HEK293 (cell line): ENCODE results near the gene HOXA3.

Experiments used
- AEBP2 ChIP-seq: fragments of 450-650 bp; formaldehyde crosslinking; IDR thresholded peaks from 2 replicates; pipeline ENCODE4 v1.5.1; 2016; ENCODE audit warnings: missing biosample characterization, missing genetic modification characterization, borderline replicate concordance
- FEZF1 ChIP-seq: fragments of 450-650 bp; formaldehyde crosslinking; IDR thresholded peaks from 2 replicates; pipeline ENCODE4 v1.5.1; 2016; ENCODE audit warnings: missing biosample characterization, missing genetic modification characterization
- GLIS1 ChIP-seq: fragments of 450-650 bp; formaldehyde crosslinking; IDR thresholded peaks from 2 replicates; pipeline ENCODE4 v1.5.1; 2016; ENCODE audit warnings: missing biosample characterization, missing genetic modification characterization
- KLF10 ChIP-seq: fragments of 450-650 bp; IDR thresholded peaks from 2 replicates; pipeline ENCODE4 v1.5.1; 2018; ENCODE audit warnings: missing biosample characterization, mild to moderate bottlenecking, missing genetic modification characterization
- KLF7 ChIP-seq: fragments of 450-650 bp; formaldehyde crosslinking; IDR thresholded peaks from 2 replicates; pipeline ENCODE4 v1.5.1; 2016; ENCODE audit warnings: missing biosample characterization, missing genetic modification characterization, borderline replicate concordance
- SALL2 ChIP-seq: fragments of 450-650 bp; formaldehyde crosslinking; IDR thresholded peaks from 2 replicates; pipeline ENCODE4 v1.5.0; 2017; ENCODE audit warnings: missing biosample characterization, mild to moderate bottlenecking, missing genetic modification characterization, borderline replicate concordance
- SCRT1 ChIP-seq: fragments of 450-650 bp; formaldehyde crosslinking; IDR thresholded peaks from 2 replicates; pipeline ENCODE4 v1.5.1; 2016; ENCODE audit warnings: missing biosample characterization, missing genetic modification characterization, borderline replicate concordance
- SETDB1 ChIP-seq: IDR thresholded peaks from one replicate; pipeline ENCODE4 v1.6.1; 2017; ENCODE audit warnings: mild to moderate bottlenecking, low read length, moderate library complexity, mixed read lengths; ENCODE audit not compliant: insufficient read length
- SP2 ChIP-seq: fragments of 450-650 bp; formaldehyde crosslinking; IDR thresholded peaks from 2 replicates; pipeline ENCODE4 v1.5.1; 2016; ENCODE audit warnings: missing biosample characterization, missing genetic modification characterization
- ZBTB1 ChIP-seq: fragments of 450-650 bp; formaldehyde crosslinking; IDR thresholded peaks from 2 replicates; pipeline ENCODE4 v1.5.1; 2016; ENCODE audit warnings: missing biosample characterization, missing genetic modification characterization
- ZBTB11 ChIP-seq: fragments of 450-650 bp; formaldehyde crosslinking; conservative IDR thresholded peaks from 2 replicates; pipeline ENCODE4 v1.5.1; 2016; ENCODE audit warnings: low read depth, missing biosample characterization, missing genetic modification characterization
- ZBTB26 ChIP-seq: fragments of 450-650 bp; formaldehyde crosslinking; optimal IDR thresholded peaks from 2 replicates; pipeline ENCODE3; 2016; ENCODE audit warnings: missing biosample characterization, mild to moderate bottlenecking, missing genetic modification characterization
- ZBTB48 ChIP-seq: fragments of 450-650 bp; formaldehyde crosslinking; IDR thresholded peaks from 2 replicates; pipeline ENCODE4 v1.5.1; 2016; ENCODE audit warnings: missing biosample characterization, missing genetic modification characterization
- ZBTB49 ChIP-seq: fragments of 450-650 bp; formaldehyde crosslinking; IDR thresholded peaks from 2 replicates; pipeline ENCODE4 v1.5.1; 2016; ENCODE audit warnings: missing biosample characterization, missing genetic modification characterization, low read depth
- ZNF114 ChIP-seq: fragments of 450-650 bp; formaldehyde crosslinking; IDR thresholded peaks from 2 replicates; pipeline ENCODE4 v1.5.0; 2017; ENCODE audit warnings: missing biosample characterization, missing genetic modification characterization
- ZNF121 ChIP-seq: fragments of 450-650 bp; formaldehyde crosslinking; IDR thresholded peaks from 2 replicates; pipeline ENCODE4 v1.5.1; 2016; ENCODE audit warnings: missing biosample characterization, missing genetic modification characterization
- ZNF133 ChIP-seq: fragments of 450-650 bp; formaldehyde crosslinking; IDR thresholded peaks from 2 replicates; pipeline ENCODE4 v1.5.1; 2016; ENCODE audit warnings: missing biosample characterization, missing genetic modification characterization
- ZNF155 ChIP-seq: fragments of 450-650 bp; formaldehyde crosslinking; IDR thresholded peaks from 2 replicates; pipeline ENCODE4 v1.5.1; 2016; ENCODE audit warnings: missing biosample characterization, missing genetic modification characterization
- ZNF169 ChIP-seq: fragments of 450-650 bp; formaldehyde crosslinking; IDR thresholded peaks from 2 replicates; pipeline ENCODE4 v1.5.1; 2016; ENCODE audit warnings: missing biosample characterization, missing genetic modification characterization
- ZNF19 ChIP-seq: fragments of 450-650 bp; formaldehyde crosslinking; IDR thresholded peaks from 2 replicates; pipeline ENCODE4; 2016; ENCODE audit warnings: missing biosample characterization, missing genetic modification characterization, low read depth
- ZNF362 ChIP-seq: fragments of 450-650 bp; formaldehyde crosslinking; IDR thresholded peaks from 2 replicates; pipeline ENCODE4 v1.5.1; 2016; ENCODE audit warnings: missing biosample characterization, missing genetic modification characterization
- ZNF433 ChIP-seq: fragments of 450-650 bp; formaldehyde crosslinking; IDR thresholded peaks from 2 replicates; pipeline ENCODE4 v1.5.1; 2016; ENCODE audit warnings: missing biosample characterization, missing genetic modification characterization, low read depth
- ZNF521 ChIP-seq: fragments of 450-650 bp; formaldehyde crosslinking; IDR thresholded peaks from 2 replicates; pipeline ENCODE4 v1.5.1; 2017; ENCODE audit warnings: missing biosample characterization, mild to moderate bottlenecking, missing genetic modification characterization
- ZNF549 ChIP-seq: fragments of 450-650 bp; IDR thresholded peaks from 2 replicates; pipeline ENCODE4 v1.5.1; 2018; ENCODE audit warnings: missing biosample characterization, missing genetic modification characterization, mild to moderate bottlenecking, inconsistent platforms, moderate library complexity
- ZNF596 ChIP-seq: fragments of 450-650 bp; IDR thresholded peaks from 2 replicates; pipeline ENCODE4 v1.5.0; 2018; ENCODE audit warnings: missing biosample characterization, mild to moderate bottlenecking, missing genetic modification characterization, moderate library complexity
- ZNF626 ChIP-seq: fragments of 450-650 bp; sonication (Bioruptor Pico); formaldehyde crosslinking; IDR thresholded peaks from 2 replicates; pipeline ENCODE4 v1.5.1; 2018; ENCODE audit warnings: missing biosample characterization, missing genetic modification characterization, inconsistent platforms
- ZNF664 ChIP-seq: fragments of 450-650 bp; formaldehyde crosslinking; IDR thresholded peaks from 2 replicates; pipeline ENCODE4 v1.5.1; 2016; ENCODE audit warnings: missing biosample characterization, missing genetic modification characterization
- ZNF677 ChIP-seq: fragments of 450-650 bp; IDR thresholded peaks from 2 replicates; pipeline ENCODE4 v1.5.0; 2018; ENCODE audit warnings: missing biosample characterization, mild to moderate bottlenecking, missing genetic modification characterization, moderate library complexity
- ZNF843 ChIP-seq: fragments of 450-650 bp; formaldehyde crosslinking; IDR thresholded peaks from 2 replicates; pipeline ENCODE4 v1.5.1; 2016; ENCODE audit warnings: missing biosample characterization, missing genetic modification characterization
- ZSCAN23 ChIP-seq: fragments of 450-650 bp; formaldehyde crosslinking; IDR thresholded peaks from 2 replicates; pipeline ENCODE4 v1.5.1; 2016; ENCODE audit warnings: missing biosample characterization, missing genetic modification characterization

The HOXA3 gene

GRCh38 chr7:27130540-27131389 is 21.6 kb downstream of the HOXA3 start, which contains the start of gene HOXA4 (continued):
- TF ChIP-seq ZBTB11 (tag by site-specific recombination) (peak; percentile 73), ZNF596 (tag by site-specific recombination) (0 out of 2 replicates have a peak, but pooled peaks have one; percentile 6), ZSCAN23 (tag by site-specific recombination) (no peak), ZNF521 (tag by site-specific recombination) (no peak), ZNF664 (tag by site-specific recombination) (no peak), ZNF549 (tag by site-specific recombination) (no peak), ZBTB49 (tag by site-specific recombination) (no peak), FEZF1 (tag by site-specific recombination) (0 out of 2 replicates have a peak, but pooled peaks have one; percentile 26), ZBTB48 (tag by site-specific recombination) (peak; percentile 90), KLF7 (tag by site-specific recombination) (no peak; the same call in 1 of the 2 replicates), ZNF121 (no peak), ZNF169 (tag by site-specific recombination) (no peak), KLF10 (tag by site-specific recombination) (peak; percentile 56; the same call in 1 of the 2 replicates), ZBTB26 (tag by site-specific recombination) (peak; percentile 94), ZNF362 (tag by site-specific recombination) (no peak), SETDB1 (no peak), ZNF677 (tag by site-specific recombination) (no peak), SALL2 (tag by site-specific recombination) (no peak), ZNF843 (peak; percentile 52), ZNF19 (no peak), ZNF626 (tag by site-specific recombination) (no peak), ZNF155 (tag by site-specific recombination) (no peak), ZBTB1 (tag by site-specific recombination) (peak; percentile 64; the same call in 1 of the 2 replicates), SP2 (peak; percentile 85), ZNF133 (tag by site-specific recombination) (no peak), AEBP2 (tag by site-specific recombination) (no peak), GLIS1 (tag by site-specific recombination) (peak; percentile 35), ZNF114 (tag by site-specific recombination) (no peak), ZNF433 (tag by site-specific recombination) (no peak), SCRT1 (tag by site-specific recombination) (no peak)
